Activated CD8-positive, alpha-beta T cell treated with anti-CD3 and anti-CD28 coated beads, Interleukin-2, amount 10 ng/mL, durations not matched to agents 7 days and 5 days (primary cell): ENCODE results near the gene DDX3X. TPM values are rescaled to one million over a fixed set of nuclear protein-coding genes. Genes with fewer than 3 reads are reported as not detected.
"Not testable (repeated sequence)": the region's sequence is repeated elsewhere in the genome, so short reads cannot be mapped to it uniquely, and the experiment has no call there.

Source experiments
- ATAC-seq: fragments of 150-1000 bp; cut with Tn5 transposase; one replicate; pipeline ENCODE4 v1.10.0; 2021; ENCODE audit warnings: moderate library complexity
- CTCF ChIA-PET: fragments of 350-600 bp; sonication (Branson Sonifier 250); formaldehyde crosslinking; loops from one replicate; lab custom pipeline; 2021; ENCODE audit warnings: antibody characterized with exemption; lab: Charles Lee
- POLR2A ChIA-PET: fragments of 350-600 bp; sonication (Branson Sonifier 250); formaldehyde crosslinking; loops from one replicate; lab custom pipeline; 2021; ENCODE audit warnings: antibody characterized with exemption; lab: Charles Lee
- DNase-seq: peaks from one replicate; pipeline ENCODE4 v3.0.0-alpha.2; 2020
- H3K27ac Mint-ChIP-seq: one replicate; pipeline ENCODE4 v1.8.0; 2021; ENCODE audit warnings: mild to moderate bottlenecking, mixed read lengths
- H3K27me3 Mint-ChIP-seq: one replicate; pipeline ENCODE4 v1.8.0; 2021; ENCODE audit warnings: low read depth, mixed read lengths
- H3K36me3 Mint-ChIP-seq: one replicate; pipeline ENCODE4 v1.8.0; 2021; ENCODE audit warnings: low read depth, mixed read lengths
- H3K4me1 Mint-ChIP-seq: one replicate; pipeline ENCODE4 v1.8.0; 2021; ENCODE audit warnings: low read depth, mixed read lengths
- H3K4me3 Mint-ChIP-seq: one replicate; pipeline ENCODE4 v1.8.0; 2021; ENCODE audit warnings: mild to moderate bottlenecking, mixed read lengths
- H3K9me3 Mint-ChIP-seq: one replicate; pipeline ENCODE4 v1.8.0; 2022; ENCODE audit warnings: mixed read lengths; ENCODE audit not compliant: insufficient read depth
- total RNA-seq, 2 experiments: library from RNA; stranded (reverse); gene quantifications; one replicate each; pipeline ENCODE4 v1.2.3, GENCODE V29; 2021

DDX3X gene
- 100 to 1,000 TPM; 191 to 213 TPM for total RNA-seq

DNA sequence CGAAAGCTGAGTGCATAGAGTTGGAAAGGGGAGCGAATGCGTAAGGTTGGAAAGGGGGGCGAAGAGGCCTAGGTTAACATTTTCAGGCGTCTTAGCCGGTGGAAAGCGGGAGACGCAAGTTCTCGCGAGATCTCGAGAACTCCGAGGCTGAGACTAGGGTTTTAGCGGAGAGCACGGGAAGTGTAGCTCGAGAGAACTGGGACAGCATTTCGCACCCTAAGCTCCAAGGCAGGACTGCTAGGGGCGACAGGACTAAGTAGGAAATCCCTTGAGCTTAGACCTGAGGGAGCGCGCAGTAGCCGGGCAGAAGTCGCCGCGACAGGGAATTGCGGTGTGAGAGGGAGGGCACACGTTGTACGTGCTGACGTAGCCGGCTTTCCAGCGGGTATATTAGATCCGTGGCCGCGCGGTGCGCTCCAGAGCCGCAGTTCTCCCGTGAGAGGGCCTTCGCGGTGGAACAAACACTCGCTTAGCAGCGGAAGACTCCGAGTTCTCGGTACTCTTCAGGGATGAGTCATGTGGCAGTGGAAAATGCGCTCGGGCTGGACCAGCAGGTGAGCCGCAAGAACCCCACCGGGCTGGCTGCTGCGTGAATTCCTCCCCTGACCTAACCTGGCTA is at the start of gene DDX3X:
Gene DDX3X (plus strand): TSS at position 419 of the 619 bp plus-strand sequence. CDS start 91 bp downstream, at position 510.
- peak within 1 kb of the TSS; percentile 81 for H3K4me3 Mint-ChIP-seq
- peaks cover 39% of the 10 kb centered on the region for H3K36me3 Mint-ChIP-seq
- peaks cover 25% of the 10 kb centered on the region for H3K4me1 Mint-ChIP-seq

DNA sequence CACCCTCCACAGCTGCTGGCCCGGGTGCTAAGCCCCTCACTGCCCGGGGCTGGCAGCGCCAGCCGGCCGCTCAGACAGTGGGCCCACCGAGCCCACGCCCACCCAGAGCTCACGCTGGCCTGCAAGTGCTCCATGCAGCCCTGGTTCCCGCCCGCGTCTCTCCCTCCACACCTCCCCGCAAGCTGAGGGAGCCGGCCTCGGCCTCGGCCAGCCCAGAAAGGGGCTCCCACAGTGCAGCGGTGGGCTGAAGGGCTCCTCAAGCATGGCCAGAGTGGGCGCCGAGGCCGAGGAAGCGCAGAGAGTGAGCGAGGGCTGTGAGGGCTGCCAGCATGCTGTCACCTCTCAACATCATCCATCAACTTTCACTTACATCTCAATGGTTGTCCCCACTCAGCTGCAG is 48.0 kb upstream of the DDX3X start:
- POLR2A ChIA-PET, ATAC-seq, DNase-seq, H3K4me1 Mint-ChIP-seq, CTCF ChIA-PET, H3K9me3 Mint-ChIP-seq, H3K27ac Mint-ChIP-seq, H3K36me3 Mint-ChIP-seq, H3K27me3 Mint-ChIP-seq, H3K4me3 Mint-ChIP-seq: not testable (repeated sequence)

More for the DNA sequence above, at the start of gene DDX3X:
- H3K27ac Mint-ChIP-seq, result peak within 1 kb of the TSS; percentile 100
- H3K27me3 Mint-ChIP-seq, result no peaks in the 10 kb centered on the region
- CTCF ChIA-PET, result no interaction called here
- ATAC-seq, result peak; percentile 48
- H3K9me3 Mint-ChIP-seq, result no peaks in the 10 kb centered on the region
- DNase-seq, result peak; percentile 86
- POLR2A ChIA-PET, result interaction anchor here (0.6 to 1.2 kb wide), 11 partner anchors 16 to 598 kb away, joined by 3 to 6 read pairs (median 4); partner anchors contain the start of gene USP9X

DNA sequence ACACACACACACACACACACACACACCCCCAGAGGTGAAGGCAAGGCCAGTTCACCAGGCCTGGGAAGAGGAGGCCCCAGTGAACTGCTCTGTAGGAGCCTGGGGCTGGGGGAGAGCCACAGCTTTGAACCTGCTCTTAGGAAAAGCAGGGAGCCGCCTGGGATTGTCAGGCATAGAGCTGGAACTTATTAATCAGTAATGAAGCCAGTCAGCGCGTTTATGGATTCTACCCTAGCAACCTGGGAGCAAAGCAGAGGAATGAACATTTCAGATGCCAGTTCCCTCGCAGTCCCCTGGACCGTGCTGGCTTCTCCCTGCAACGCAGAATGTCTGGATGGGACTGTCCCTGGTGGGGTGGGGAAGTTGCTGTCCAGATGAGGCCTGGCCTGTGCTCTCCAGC is 45.3 kb upstream of the DDX3X start:
- POLR2A ChIA-PET, result no interaction called here
- H3K4me1 Mint-ChIP-seq, result no peaks in the 10 kb centered on the region
- H3K36me3 Mint-ChIP-seq, result peaks cover 3% of the 10 kb centered on the region
- H3K27ac Mint-ChIP-seq, result no peak overlapping the region
- ATAC-seq, result no peak
- CTCF ChIA-PET, result no interaction called here
- H3K9me3 Mint-ChIP-seq, result no peaks in the 10 kb centered on the region
- no peaks in the 10 kb centered on the region for H3K27me3 Mint-ChIP-seq
- DNase-seq, result no peak
- no peak overlapping the region for H3K4me3 Mint-ChIP-seq

- no peak for ATAC-seq
Observed at GRCh38 chrX:41289095-41289494, 44.9 kb upstream of the DDX3X start.

DNA sequence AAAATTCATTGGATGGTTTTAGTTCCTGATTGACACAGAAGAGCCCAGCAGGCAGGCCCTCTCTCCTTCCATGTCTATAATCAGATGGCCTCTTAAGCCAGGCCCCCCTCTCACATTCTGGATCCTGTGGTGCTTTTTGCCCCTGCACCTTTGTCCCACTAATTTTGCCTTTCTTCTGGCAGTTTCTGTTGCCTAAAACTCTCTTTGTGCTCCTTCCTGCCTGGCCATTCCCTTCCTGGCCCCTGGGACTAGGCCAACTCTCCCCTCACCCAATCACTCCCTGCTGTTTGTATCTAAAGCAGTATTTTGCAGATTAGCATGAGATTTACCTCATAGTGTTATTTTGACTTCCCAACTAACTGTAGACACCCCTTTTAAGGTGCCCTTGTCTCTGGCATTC is 42.7 kb upstream of the DDX3X start:
- POLR2A ChIA-PET, result no interaction called here
- no peaks in the 10 kb centered on the region for H3K9me3 Mint-ChIP-seq
- no peaks in the 10 kb centered on the region for H3K4me1 Mint-ChIP-seq
- no peak for ATAC-seq
- H3K4me3 Mint-ChIP-seq, result no peak overlapping the region
- CTCF ChIA-PET, result no interaction called here
- peaks cover 3% of the 10 kb centered on the region for H3K36me3 Mint-ChIP-seq
- H3K27ac Mint-ChIP-seq, result no peak overlapping the region
- no peaks in the 10 kb centered on the region for H3K27me3 Mint-ChIP-seq
- no peak for DNase-seq

More at GRCh38 chrX:41289095-41289494, 44.9 kb upstream of the DDX3X start:
- ChIA-PET POLR2A (no interaction called here), CTCF (no interaction called here)
- Mint-ChIP-seq H3K9me3 (no peaks in the 10 kb centered on the region), H3K27ac (no peak overlapping the region), H3K4me1 (no peaks in the 10 kb centered on the region), H3K27me3 (no peaks in the 10 kb centered on the region), H3K36me3 (peaks cover 3% of the 10 kb centered on the region), H3K4me3 (no peak overlapping the region)
- no peak for DNase-seq

- H3K9me3 Mint-ChIP-seq, result no peaks in the 10 kb centered on the region
- POLR2A ChIA-PET, result no interaction called here
- H3K36me3 Mint-ChIP-seq, result peaks cover 3% of the 10 kb centered on the region
- H3K4me1 Mint-ChIP-seq, result no peaks in the 10 kb centered on the region
- no peak for ATAC-seq
- no peak overlapping the region for H3K27ac Mint-ChIP-seq
- no peak overlapping the region for H3K4me3 Mint-ChIP-seq
- CTCF ChIA-PET, result interaction anchor here (0.8 to 1.2 kb wide), 2 partner anchors 113 to 155 kb away, joined by 3 to 5 read pairs; no protein-coding TSS in a partner anchor
- peak; percentile 21 for DNase-seq
- H3K27me3 Mint-ChIP-seq, result no peaks in the 10 kb centered on the region
Observed at GRCh38 chrX:41293269-41293668, 40.7 kb upstream of the DDX3X start.

GRCh38 chrX:41300758-41301437 is 33.1 kb upstream of the DDX3X start:
- H3K36me3 Mint-ChIP-seq, result no peaks in the 10 kb centered on the region
- ChIA-PET POLR2A (no interaction called here), CTCF (interaction anchor here (0.7 kb wide), 1 partner anchor 121 kb away, joined by 3 read pairs; no protein-coding TSS in a partner anchor)
- H3K9me3 Mint-ChIP-seq, result no peaks in the 10 kb centered on the region
- no peak for ATAC-seq
- H3K27ac Mint-ChIP-seq, result no peak overlapping the region
- no peaks in the 10 kb centered on the region for H3K4me1 Mint-ChIP-seq
- DNase-seq, result no peak
- H3K4me3 Mint-ChIP-seq, result no peak overlapping the region
- no peaks in the 10 kb centered on the region for H3K27me3 Mint-ChIP-seq

DNA sequence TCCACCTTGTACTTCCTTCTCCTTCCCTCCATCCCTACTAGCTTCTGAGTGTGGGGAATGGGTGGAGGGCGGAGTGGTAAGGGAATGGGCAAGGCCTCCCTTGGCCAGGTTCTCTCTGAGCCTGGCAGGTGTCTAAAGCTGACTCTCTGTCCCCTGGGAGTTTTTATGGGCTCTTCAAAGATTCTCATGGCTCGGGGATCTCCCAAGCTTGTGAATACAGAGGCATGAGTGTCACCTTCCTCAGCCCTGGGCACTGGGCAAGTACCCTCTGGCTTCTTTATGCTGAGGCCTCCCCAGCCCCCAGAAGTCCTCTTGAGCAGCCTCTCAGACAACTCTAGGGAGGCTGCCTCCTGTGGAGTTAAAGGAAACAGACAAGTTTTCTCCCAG is 32.5 kb upstream of the DDX3X start:
- no peaks in the 10 kb centered on the region for H3K9me3 Mint-ChIP-seq
- no peak for ATAC-seq
- no peak overlapping the region for H3K4me3 Mint-ChIP-seq
- DNase-seq, result no peak
- H3K27ac Mint-ChIP-seq, result no peak overlapping the region
- POLR2A ChIA-PET, result no interaction called here
- CTCF ChIA-PET, result no interaction called here
- H3K4me1 Mint-ChIP-seq, result no peaks in the 10 kb centered on the region
- H3K36me3 Mint-ChIP-seq, result no peaks in the 10 kb centered on the region
- H3K27me3 Mint-ChIP-seq, result no peaks in the 10 kb centered on the region

DNA sequence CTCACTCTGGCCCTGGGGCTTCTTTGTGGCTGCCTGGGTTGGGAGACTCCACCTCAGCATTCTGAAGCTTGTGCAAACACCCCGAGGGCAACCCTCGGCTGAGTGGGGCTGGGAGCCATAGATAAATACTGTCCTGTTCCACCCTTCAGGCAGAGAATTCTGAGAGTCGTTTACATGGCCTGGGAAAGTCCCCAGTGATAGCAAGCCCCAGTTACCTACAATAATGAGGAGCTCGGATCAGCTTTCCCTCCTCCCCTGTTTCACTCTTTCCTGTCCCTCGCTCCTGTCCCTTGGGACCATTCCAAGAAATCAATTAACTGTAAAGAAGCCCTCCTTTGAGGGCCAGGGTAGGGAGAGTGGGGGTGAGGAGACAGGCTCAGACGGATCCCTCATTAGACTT is 31.6 kb upstream of the DDX3X start:
- DNase-seq (no peak), ATAC-seq (no peak)
- ChIA-PET CTCF (no interaction called here), POLR2A (no interaction called here)
- Mint-ChIP-seq H3K27ac (no peak overlapping the region), H3K27me3 (no peaks in the 10 kb centered on the region), H3K4me3 (no peak overlapping the region), H3K9me3 (no peaks in the 10 kb centered on the region), H3K36me3 (no peaks in the 10 kb centered on the region), H3K4me1 (no peaks in the 10 kb centered on the region)

DNA sequence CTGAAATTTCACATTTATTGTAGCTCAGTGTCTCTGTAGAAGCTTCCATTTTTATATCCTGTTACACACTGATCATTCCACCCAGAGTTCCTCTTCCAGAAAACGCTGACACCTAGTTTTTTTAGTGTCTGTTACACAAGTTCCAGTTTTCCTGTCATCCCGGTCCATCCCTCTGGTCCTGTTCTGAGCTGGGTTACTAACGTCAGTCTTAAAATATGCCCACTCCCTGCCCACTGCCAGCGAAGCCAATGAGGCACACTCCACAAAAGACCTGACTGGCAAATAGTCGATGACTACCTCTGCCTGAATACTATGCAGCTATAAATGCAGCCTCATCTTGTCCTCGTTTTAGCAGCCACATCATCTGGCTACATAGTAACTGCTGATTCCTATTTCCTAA is 30.9 kb upstream of the DDX3X start:
- Mint-ChIP-seq H3K27me3 (no peaks in the 10 kb centered on the region), H3K4me1 (no peaks in the 10 kb centered on the region), H3K36me3 (no peaks in the 10 kb centered on the region), H3K27ac (no peak overlapping the region), H3K4me3 (no peak overlapping the region), H3K9me3 (no peaks in the 10 kb centered on the region)
- DNase-seq (no peak), ATAC-seq (no peak)
- ChIA-PET POLR2A (no interaction called here), CTCF (no interaction called here)

- ChIA-PET CTCF (no interaction called here), POLR2A (no interaction called here)
- no peak overlapping the region for H3K27ac Mint-ChIP-seq
- no peaks in the 10 kb centered on the region for H3K9me3 Mint-ChIP-seq
- no peaks in the 10 kb centered on the region for H3K36me3 Mint-ChIP-seq
- ATAC-seq, result no peak
- no peak for DNase-seq
- H3K4me1 Mint-ChIP-seq, result no peaks in the 10 kb centered on the region
- no peaks in the 10 kb centered on the region for H3K27me3 Mint-ChIP-seq
- H3K4me3 Mint-ChIP-seq, result no peak overlapping the region
Observed at GRCh38 chrX:41304178-41304577, 29.8 kb upstream of the DDX3X start.

- Mint-ChIP-seq H3K4me3 (no peak overlapping the region), H3K9me3 (no peaks in the 10 kb centered on the region), H3K27ac (no peak overlapping the region), H3K27me3 (no peaks in the 10 kb centered on the region), H3K4me1 (no peaks in the 10 kb centered on the region), H3K36me3 (no peaks in the 10 kb centered on the region)
- DNase-seq (no peak), ATAC-seq (no peak)
- CTCF ChIA-PET, result no interaction called here
- POLR2A ChIA-PET, result no interaction called here
Observed at GRCh38 chrX:41308884-41309647, 24.9 kb upstream of the DDX3X start.
